K562 (cell line): ENCODE results near the gene HLA-F. TPM values are rescaled to one million over a fixed set of nuclear protein-coding genes. Genes with fewer than 3 reads are reported as not detected.

Source experiments
- EP300 ChIP-seq: IDR thresholded peaks from 2 replicates; pipeline ENCODE4 v1.6.1; 2012; ENCODE audit warnings: low read length, improper control_type of control experiment
- ESRRB ChIP-seq: fragments of 250-450 bp; sonication (Bioruptor Pico); IDR thresholded peaks from 2 replicates; pipeline ENCODE4 v1.5.0; 2020; ENCODE audit warnings: mild to moderate bottlenecking, moderate library complexity, borderline replicate concordance
- GABPB2 ChIP-seq: fragments of 250-450 bp; sonication (Bioruptor Pico); conservative IDR thresholded peaks from 2 replicates; pipeline ENCODE4 v1.5.1; 2021; ENCODE audit warnings: mild to moderate bottlenecking
- HDAC3 ChIP-seq: fragments of 450-650 bp; IDR thresholded peaks from 2 replicates; pipeline ENCODE4 v1.6.1; 2018; ENCODE audit warnings: borderline replicate concordance, mild to moderate bottlenecking, moderate library complexity; ENCODE audit not compliant: partially characterized antibody
- HDGF ChIP-seq: fragments of 450-650 bp; IDR thresholded peaks from 2 replicates; pipeline ENCODE4 v1.6.1; 2016
- HMG20B ChIP-seq: fragments of 250-450 bp; sonication (Bioruptor Pico); IDR thresholded peaks from 2 replicates; pipeline ENCODE4 v1.5.0; 2021; ENCODE audit warnings: mild to moderate bottlenecking
- MEF2D ChIP-seq: conservative IDR thresholded peaks from 2 replicates; pipeline ENCODE4 v1.6.1; 2016; ENCODE audit warnings: low read depth, missing genetic modification characterization, missing compliant biosample characterization
- MTF1 ChIP-seq: fragments of 250-450 bp; sonication (Bioruptor Pico); IDR thresholded peaks from 2 replicates; pipeline ENCODE4 v1.9.0; 2021; ENCODE audit warnings: moderate library complexity, mild to moderate bottlenecking, inconsistent platforms, borderline replicate concordance
- MYBL2 ChIP-seq, 2 experiments: fragments of 450-650 bp in 1 of 2; sonication (generic) in 1 of 2; formaldehyde crosslinking in 1 of 2; IDR thresholded peaks; 2 replicates each; pipeline versions ENCODE4 v1.6.1 to v1.8.1; 2017 to 2022; ENCODE audit warnings: borderline replicate concordance in 1 of 2, inconsistent platforms in 1 of 2, low read depth in 1 of 2, mild to moderate bottlenecking in 1 of 2, missing genetic modification reagents in 1 of 2, moderate library complexity in 1 of 2
- NFRKB ChIP-seq: fragments of 450-650 bp; IDR thresholded peaks from 2 replicates; pipeline ENCODE4 v1.6.1; 2016; ENCODE audit warnings: low read depth
- NFXL1 ChIP-seq: fragments of 450-650 bp; formaldehyde crosslinking; IDR thresholded peaks from 2 replicates; pipeline ENCODE4 v1.4.0; 2021; ENCODE audit warnings: mild to moderate bottlenecking
- RFX5 ChIP-seq: IDR thresholded peaks from 2 replicates; pipeline ENCODE4 v1.6.1; 2011; ENCODE audit warnings: low read depth, mild to moderate bottlenecking, improper control_type of control experiment, low read length
- SP1 ChIP-seq: sonication (generic); formaldehyde crosslinking; IDR thresholded peaks from 2 replicates; pipeline ENCODE4 v1.8.1; 2022; ENCODE audit warnings: mild to moderate bottlenecking, missing genetic modification reagents
- SRSF7 ChIP-seq: fragments of 200-400 bp; formaldehyde crosslinking; optimal IDR thresholded peaks from 2 replicates; pipeline ENCODE3; 2017; ENCODE audit warnings: mild to moderate bottlenecking, low read depth, low read length
- XRCC5 ChIP-seq: fragments of 200-400 bp; formaldehyde crosslinking; IDR thresholded peaks from 2 replicates; pipeline ENCODE4 v1.6.1; 2017; ENCODE audit warnings: low read depth, mild to moderate bottlenecking, low read length
- ZBTB12 ChIP-seq: fragments of 250-450 bp; sonication (Bioruptor Pico); IDR thresholded peaks from 2 replicates; pipeline ENCODE4 v1.4.0; 2020
- ZNF133 ChIP-seq: fragments of 250-450 bp; sonication (Bioruptor Pico); IDR thresholded peaks from 2 replicates; pipeline ENCODE4 v1.4.0; 2020; ENCODE audit warnings: mild to moderate bottlenecking
- ZNF277 ChIP-seq: fragments of 250-450 bp; sonication (Bioruptor Pico); IDR thresholded peaks from 2 replicates; pipeline ENCODE4 v1.8.0; 2022; ENCODE audit warnings: inconsistent platforms, mild to moderate bottlenecking, moderate library complexity, borderline replicate concordance
- polyA plus RNA-seq, 8 experiments: library from polyadenylated mRNA; depleted of rRNA in 4 of 8; stranded (reverse) in 5 of 8; unstranded in 3 of 8; fragments of >200 nt; fragmentation: Nextera tagmentation in 2 of 8; fragmentation: Illumina TruSeq in 1 of 8; extraction: Ambion mirVana in 2 of 8; extraction: Trizol in 1 of 8; gene quantifications; 2 replicates each; pipeline versions ENCODE4 v1.2.1 to v1.2.3, GENCODE V29; 2011 to 2014; ENCODE audit warnings: inconsistent platforms in 1 of 8, missing spikeins in 1 of 8
- total RNA-seq, 7 experiments: library from RNA; depleted of rRNA in 6 of 7; stranded (reverse); fragments of >200 nt in 6 of 7; fragmentation: Illumina TruSeq in 2 of 7; extraction: Trizol in 2 of 7; gene quantifications; 2 replicates each; pipeline versions ENCODE4 v1.2.1 to v1.2.3, GENCODE V29; 2011 to 2021; ENCODE audit warnings: low replicate concordance in 1 of 7

The HLA-F gene
- total and polyA plus RNA-seq, 9 of the 15 experiments (the other 6 are each of a cell fraction or from before 2014, with no cell fraction given), result 0.40 to 0.76 (median 0.46) TPM; not detected in 6

GRCh38 chr6:29748391-29749307 is 25.4 kb downstream of the HLA-F start (continued):
- TF ChIP-seq MEF2D (no peak), GABPB2 (CRISPR knock-in tag) (no peak), NFRKB (no peak), ZBTB12 (CRISPR knock-in tag) (no peak), HMG20B (CRISPR knock-in tag) (no peak), MTF1 (CRISPR knock-in tag) (no peak), NFXL1 (CRISPR knock-in tag) (no peak), ESRRB (CRISPR knock-in tag) (no peak), HDGF (no peak), SP1 (CRISPR knock-in tag) (peak; percentile 77), ZNF277 (no peak), XRCC5 (no peak), MYBL2 (IDR thresholded peaks at IDR 0.05; ENCODE audit: low read depth) (no peak), MYBL2 (CRISPR knock-in tag; IDR thresholded peaks at IDR 0.05; ENCODE audit: borderline replicate concordance) (no peak), HDAC3 (no peak), EP300 (no peak), ZNF133 (CRISPR knock-in tag) (peak; percentile 67; the same call in 1 of the 2 replicates), RFX5 (no peak), SRSF7 (no peak)
